Endothelial cell of umbilical vein (primary cell): ENCODE measurements around the gene TIMM29.

Experiments
- CTCF ChIP-seq, 2 donors: IDR thresholded peaks; 1 replicate in 1 of 2; 2 replicates in 1 of 2; pipeline ENCODE4 v1.5.1; 2011; ENCODE audit warnings: low read length in 2 of 2, mild to moderate bottlenecking in 2 of 2, moderate library complexity in 2 of 2, control low read depth in 1 of 2, inconsistent platforms in 1 of 2, low read depth in 1 of 2; ENCODE audit not compliant: insufficient read depth in 1 of 2; ENCODE audit errors: extremely low read depth in 1 of 2
- EZH2 ChIP-seq: IDR thresholded peaks from 2 replicates; pipeline ENCODE4 v1.6.1; 2012; ENCODE audit warnings: borderline replicate concordance, low read depth, mild to moderate bottlenecking, moderate library complexity, low read length, inconsistent platforms; ENCODE audit not compliant: severe bottlenecking
- FOS ChIP-seq: IDR thresholded peaks from 2 replicates; pipeline ENCODE4 v1.6.1; 2011; ENCODE audit warnings: mild to moderate bottlenecking, low read length, moderate library complexity, borderline replicate concordance; ENCODE audit not compliant: insufficient read depth
- JUN ChIP-seq: IDR thresholded peaks from 2 replicates; pipeline ENCODE4 v1.6.1; 2011; ENCODE audit warnings: borderline replicate concordance, low read depth; ENCODE audit not compliant: insufficient read length, insufficient read depth
- POLR2A ChIP-seq: IDR thresholded peaks from 2 replicates; pipeline ENCODE4 v1.6.1; 2012; ENCODE audit warnings: low read depth, mild to moderate bottlenecking, control low read depth, low read length
- POLR2AphosphoS5 ChIP-seq: IDR thresholded peaks from 2 replicates; pipeline ENCODE4 v1.6.1; 2012; ENCODE audit warnings: low read depth, mild to moderate bottlenecking, control low read depth, low read length, moderate library complexity; ENCODE audit not compliant: insufficient read depth

- TF ChIP-seq CTCF (IDR thresholded peaks at IDR 0.05; ENCODE audit: extremely low read depth in 1 of 2, insufficient read depth in 1 of 2, low read depth in 1 of 2, low read length in 2 of 2), result no peak
- no peak for TF ChIP-seq POLR2A
- TF ChIP-seq EZH2, result no peak
- TF ChIP-seq POLR2AphosphoS5, result no peak
- no peak for TF ChIP-seq FOS
- no peak for TF ChIP-seq JUN
Observed at GRCh38 chr19:10894911-10895213, 33.7 kb upstream of the TIMM29 start.
